K562 (cell line): ENCODE measurements around the gene SLC5A6. TPM values are rescaled to one million over a fixed set of nuclear protein-coding genes. Genes with fewer than 3 reads are reported as not detected.
A peak's percentile ranks its signal among the peaks of the same experiment; 100 is the strongest.

Experiments used
- ATAC-seq: fragments of 200-7000 bp; cut with Tn5 transposase; 3 replicates; pipeline ENCODE4 v1.9.1; 2020; ENCODE audit warnings: moderate library complexity
- BruUV-seq: library from RNA; stranded (reverse); fragments of 400-500 nt; replicated peaks from 2 replicates; lab custom pipeline; 2021; lab: Mats Ljungman, UMichigan
- CTCF ChIA-PET: fragments of 300-600 bp; formaldehyde crosslinking; extraction: SDS; loops from one replicate; lab custom pipeline; 2021; ENCODE audit warnings: low intra/inter-chr PET ratio; lab: Yijun Ruan, JAX
- POLR2A ChIA-PET: fragments of 300-600, 350-650 bp; sonication (Branson Sonifier 250); formaldehyde crosslinking; extraction: SDS; loops from one replicate; lab custom pipeline; 2021; ENCODE audit warnings: antibody characterized with exemption, inconsistent platforms; lab: Yijun Ruan, JAX
- DNase-seq, 4 experiments: peaks; one replicate each; pipeline versions ENCODE4 v3.0.0 to v3.0.0-alpha.2; 2011 to 2018; ENCODE audit warnings: low spot score in 3 of 4, mixed read lengths in 3 of 4; ENCODE audit errors: extremely low read depth in 1 of 4
- FAIRE-seq: peaks from 2 replicates; lab custom pipeline; 2011; peaks lifted over from hg19 to GRCh38; lab: Jason Lieb, UNC
- H2AFZ ChIP-seq: 2 replicates; pipeline ENCODE4 v1.6.0; 2011; ENCODE audit warnings: low read depth, low read length, control low read depth, inconsistent platforms
- H3K27ac ChIP-seq: fragments of 200-600 bp; 3 replicates; pipeline ENCODE4 v1.8.0; 2011; ENCODE audit warnings: low read depth, mild to moderate bottlenecking, control low read depth, inconsistent platforms, low read length, moderate library complexity, mixed read lengths; ENCODE audit errors: extremely low read depth
- H3K27me3 ChIP-seq, 2 experiments: fragments of 300-600 bp in 1 of 2; 2 replicates in 1 of 2; 3 replicates in 1 of 2; pipeline versions ENCODE4 v1.6.0 to v1.8.0; 2011; ENCODE audit warnings: inconsistent platforms in 2 of 2, low read length in 2 of 2, mild to moderate bottlenecking in 1 of 2, mixed read lengths in 1 of 2, moderate library complexity in 1 of 2; ENCODE audit not compliant: control insufficient read depth in 2 of 2, insufficient read depth in 2 of 2
- H3K36me3 ChIP-seq: fragments of 300-600 bp; 3 replicates; pipeline ENCODE4 v1.8.0; 2011; ENCODE audit warnings: mild to moderate bottlenecking, low read length, inconsistent platforms; ENCODE audit not compliant: control insufficient read depth, insufficient read depth
- H3K4me1 ChIP-seq, 2 experiments: fragments of 200-600 bp in 1 of 2; replicated peaks in 1 of 2; 2 replicates in 1 of 2; 3 replicates in 1 of 2; pipeline versions ENCODE4 v1.5.1 to v1.8.0; 2011; ENCODE audit warnings: inconsistent platforms in 2 of 2, low read length in 2 of 2, mild to moderate bottlenecking in 1 of 2, mixed read lengths in 1 of 2, moderate library complexity in 1 of 2; ENCODE audit not compliant: control insufficient read depth in 2 of 2, insufficient read depth in 2 of 2
- H3K4me2 ChIP-seq: 2 replicates; pipeline ENCODE4 v1.6.1; 2011; ENCODE audit warnings: low read length, control low read depth, inconsistent platforms, mixed read lengths; ENCODE audit not compliant: insufficient read depth
- H3K4me3 ChIP-seq: fragments of 200-600 bp; sonication (generic), shearing (Covaris generic); 2 replicates; pipeline ENCODE4 v1.5.1; 2016; ENCODE audit warnings: control low read depth, inconsistent platforms
- H3K79me2 ChIP-seq: fragments of 200-600 bp; 3 replicates; pipeline ENCODE4 v1.8.0; 2011; ENCODE audit warnings: low read length, inconsistent platforms; ENCODE audit not compliant: control insufficient read depth, insufficient read depth
- H3K9ac ChIP-seq, 2 experiments: 2 replicates each; pipeline versions ENCODE4 v1.6.0 to v1.6.1; 2011; ENCODE audit warnings: low read depth in 2 of 2, low read length in 2 of 2, control low read depth in 1 of 2, inconsistent platforms in 1 of 2, mild to moderate bottlenecking in 1 of 2, mixed read lengths in 1 of 2; ENCODE audit not compliant: insufficient read depth in 1 of 2
- H3K9me1 ChIP-seq: one replicate; pipeline ENCODE4 v1.6.0; 2011; ENCODE audit warnings: inconsistent platforms, mild to moderate bottlenecking, low read length, moderate library complexity; ENCODE audit not compliant: control insufficient read depth, insufficient read depth
- H3K9me3 ChIP-seq: replicated peaks from 2 replicates; pipeline ENCODE4 v1.5.1; 2011; ENCODE audit warnings: low read depth, low read length, inconsistent platforms; ENCODE audit not compliant: control insufficient read depth, insufficient read depth
- H4K20me1 ChIP-seq: replicated peaks from 2 replicates; pipeline ENCODE4 v1.6.1; 2011; ENCODE audit warnings: low read length, inconsistent platforms, mixed read lengths; ENCODE audit not compliant: control insufficient read depth, insufficient read depth
- CAMTA2 ChIP-seq: fragments of 250-450 bp; sonication (Bioruptor Pico); conservative IDR thresholded peaks from 2 replicates; pipeline ENCODE4 v1.5.1; 2022
- CBFA2T3 ChIP-seq: fragments of 450-650 bp; IDR thresholded peaks from 2 replicates; pipeline ENCODE4 v1.6.1; 2017
- KAT8 ChIP-seq: fragments of 450-650 bp; IDR thresholded peaks from 2 replicates; pipeline ENCODE4 v1.6.1; 2016; ENCODE audit warnings: low read depth, mild to moderate bottlenecking
- L3MBTL2 ChIP-seq: fragments of 450-650 bp; IDR thresholded peaks from 2 replicates; pipeline ENCODE4 v1.6.1; 2016; ENCODE audit warnings: mild to moderate bottlenecking, moderate library complexity
- PHF8 ChIP-seq: fragments of 200-600 bp; sonication (generic); IDR thresholded peaks from 2 replicates; pipeline ENCODE4 v1.6.1; 2012; ENCODE audit warnings: mixed run types, mild to moderate bottlenecking, inconsistent platforms, low read length, moderate library complexity, borderline replicate concordance
- POLR3A ChIP-seq: IDR thresholded peaks from 2 replicates; pipeline ENCODE4 v1.6.1; 2011; ENCODE audit warnings: borderline replicate concordance, mild to moderate bottlenecking, moderate library complexity; ENCODE audit not compliant: insufficient read length, insufficient read depth; ENCODE audit errors: extremely low read depth
- ZNF354B ChIP-seq: fragments of 250-450 bp; sonication (Bioruptor Pico); IDR thresholded peaks from 2 replicates; pipeline ENCODE4 v1.4.0; 2020
- ZZZ3 ChIP-seq: fragments of 450-650 bp; IDR thresholded peaks from 2 replicates; pipeline ENCODE4 v1.6.1; 2016; ENCODE audit warnings: antibody characterized with exemption, mild to moderate bottlenecking, moderate library complexity
- WGBS: fragments of 100-300 bp; shearing (Covaris generic); methylation state at CpG from one replicate; pipeline ENCODE4 v1.1.6; 2016; ENCODE audit warnings: low coverage, mixed read lengths; ENCODE audit not compliant: insufficient coverage; ENCODE audit errors: missing lambda C conversion rate; 5-methylcytosine and 5-hydroxymethylcytosine counted together
- in situ Hi-C: fragments of 300-500 bp; cut with MboI; formaldehyde crosslinking; loops from 4 replicates; pipeline ENCODE4 v1.15.0; 2018; ENCODE audit warnings: inconsistent platforms, mixed read lengths
- intact Hi-C: fragments of 100-400 bp; cut with micrococcal nuclease; formaldehyde crosslinking; loops from 2 replicates; pipeline ENCODE4 v1.14.2; 2022
- polyA plus RNA-seq, 8 experiments: library from polyadenylated mRNA; depleted of rRNA in 4 of 8; stranded (reverse) in 5 of 8; unstranded in 3 of 8; fragments of >200 nt; fragmentation: Nextera tagmentation in 2 of 8; fragmentation: Illumina TruSeq in 1 of 8; extraction: Ambion mirVana in 2 of 8; extraction: Trizol in 1 of 8; gene quantifications; 2 replicates each; pipeline versions ENCODE4 v1.2.1 to v1.2.3, GENCODE V29; 2011 to 2014; ENCODE audit warnings: inconsistent platforms in 1 of 8, missing spikeins in 1 of 8
- total RNA-seq, 7 experiments: library from RNA; depleted of rRNA in 6 of 7; stranded (reverse); fragments of >200 nt in 6 of 7; fragmentation: Illumina TruSeq in 2 of 7; extraction: Trizol in 2 of 7; gene quantifications; 2 replicates each; pipeline versions ENCODE4 v1.2.1 to v1.2.3, GENCODE V29; 2011 to 2021; ENCODE audit warnings: low replicate concordance in 1 of 7

The SLC5A6 gene
- total and polyA plus RNA-seq, 9 of the 15 experiments (the other 6 are each of a cell fraction or from before 2014, with no cell fraction given) = 32.6 to 137 (median 107) TPM

- Histone ChIP-seq H3K27ac (no peak overlapping the region; the same call in 2 of the 3 replicates), H2AFZ (peak overlapping the region; percentile 95), H3K4me2 (no peak overlapping the region; the same call in 1 of the 2 replicates), H3K79me2 (no peaks in the 10 kb centered on the region), H3K27me3 (no peaks in the 10 kb centered on the region), H3K4me1 (peaks cover 15 to 26% of the 10 kb centered on the region in 2 experiments), H4K20me1 (no peaks in the 10 kb centered on the region; the same call in 1 of the 2 replicates), H3K9me1 (no peaks in the 10 kb centered on the region), H3K9ac (peak overlapping the region in 1 of 2 experiments; percentile 87; a peak in 3 of 4 replicates), H3K36me3 (no peaks in the 10 kb centered on the region), H3K4me3 (no peak overlapping the region), H3K9me3 (no peaks in the 10 kb centered on the region)
- in situ Hi-C loops (no loop called here), intact Hi-C loops (loop anchor here (1.0 kb wide), 2 partner anchors 29 to 52 kb away; no protein-coding TSS in a partner anchor)
- no TSS peak for BruUV-seq
- ATAC-seq (no peak), DNase-seq (peak in 2 of 4 experiments; percentile 39 to 44), FAIRE-seq (no peak)
- POLR2A ChIA-PET = interaction anchor here (0.8 to 1.0 kb wide), 2 partner anchors 15 to 20 kb away, joined by 3 read pairs; no protein-coding TSS in a partner anchor
- CTCF ChIA-PET = interaction anchor here (0.6 to 2.2 kb wide), 4 partner anchors 29 to 432 kb away, joined by 4 to 23 read pairs (median 11); no protein-coding TSS in a partner anchor
- TF ChIP-seq ZZZ3 (no peak), POLR3A (no peak), KAT8 (no peak), CBFA2T3 (0 out of 2 replicates have a peak, but pooled peaks have one; percentile 28), L3MBTL2 (0 out of 2 replicates have a peak, but pooled peaks have one; percentile 5), ZNF354B (CRISPR knock-in tag) (no peak), PHF8 (0 out of 2 replicates have a peak, but pooled peaks have one; percentile 4), CAMTA2 (CRISPR knock-in tag) (no peak)
- 34% methylated on average over 13 of the region's 13 CpGs for WGBS
Measured at GRCh38 chr2:27250652-27251379, 38.7 kb upstream of the SLC5A6 start.
